Stimulated activated CD4-positive, alpha-beta T cell treated with anti-CD3 and anti-CD28 coated beads, Interleukin-12 subunit alpha, Interleukin-12 subunit beta, amount 100 ng/mL, for 48 hours (primary cell): ENCODE results near the gene IKZF1.

Source experiments
- DNase-seq, 3 donors: peaks; one replicate each; pipeline ENCODE4 v3.0.0-alpha.2; 2020; ENCODE audit warnings: low read depth in 2 of 3, low spot score in 1 of 3

Gene IKZF1

DNA sequence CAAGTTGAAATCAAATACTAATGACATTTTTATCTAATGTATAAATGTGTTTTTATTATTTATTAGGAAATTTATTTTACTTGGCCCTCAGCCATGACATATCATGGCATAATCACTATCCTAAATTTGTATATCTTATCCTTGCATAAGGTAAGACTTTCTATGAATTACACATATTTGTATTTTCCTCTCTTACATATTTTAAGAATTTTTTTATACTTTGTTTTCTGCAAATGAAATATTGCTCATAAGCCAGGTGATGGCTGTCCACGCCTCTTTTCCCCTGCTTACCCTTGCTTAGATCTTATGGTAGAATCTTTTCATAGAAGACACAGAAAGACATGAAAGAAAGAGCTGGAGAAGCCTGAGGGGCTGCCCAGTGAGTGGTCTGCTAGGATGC, 48.2 kb downstream of the IKZF1 start:
- no peak for DNase-seq

DNA sequence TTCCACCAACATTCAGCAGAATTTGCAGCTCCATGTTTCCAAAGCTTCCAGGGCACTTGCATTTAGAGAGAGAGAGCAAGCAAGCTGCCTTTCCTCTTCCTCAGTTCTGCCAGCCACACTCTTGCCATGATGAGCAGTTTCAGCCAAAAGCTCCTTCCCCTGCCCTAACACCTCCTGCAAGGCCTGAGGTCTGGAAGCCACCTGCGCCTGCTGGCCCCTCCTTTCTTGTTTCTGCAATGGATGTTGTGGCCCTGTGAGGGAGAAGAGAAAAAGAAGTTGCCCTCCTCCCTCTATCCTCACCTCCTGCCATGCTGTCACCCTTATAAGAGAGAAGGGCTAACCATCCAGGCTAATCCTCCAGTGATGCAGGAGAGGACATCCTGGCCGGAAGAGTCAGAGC, 48.7 kb downstream of the IKZF1 start:
- DNase-seq, result no peak

- DNase-seq, result no peak
These were observed 49.5 kb downstream of the IKZF1 start for GRCh38 chr7:50353894-50354595.

DNA sequence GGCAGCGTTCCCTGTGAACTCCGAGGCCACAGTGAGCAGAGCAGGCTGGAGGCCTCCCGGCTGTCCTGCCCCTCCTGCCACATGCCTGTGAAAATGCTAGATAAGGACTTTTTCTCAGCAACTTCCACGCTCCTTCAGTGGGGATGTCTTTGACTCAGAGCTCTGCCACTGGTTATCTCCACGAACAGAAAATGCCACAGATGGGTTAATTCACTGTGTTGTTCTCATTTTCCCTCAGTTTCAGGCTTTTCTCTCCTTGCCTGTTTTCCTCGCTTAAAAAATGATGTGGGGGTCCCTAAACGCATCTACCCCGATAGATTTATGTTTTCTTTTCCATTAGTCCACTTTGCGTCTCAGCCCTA, 51.3 kb downstream of the IKZF1 start:
- no peak for DNase-seq

DNA sequence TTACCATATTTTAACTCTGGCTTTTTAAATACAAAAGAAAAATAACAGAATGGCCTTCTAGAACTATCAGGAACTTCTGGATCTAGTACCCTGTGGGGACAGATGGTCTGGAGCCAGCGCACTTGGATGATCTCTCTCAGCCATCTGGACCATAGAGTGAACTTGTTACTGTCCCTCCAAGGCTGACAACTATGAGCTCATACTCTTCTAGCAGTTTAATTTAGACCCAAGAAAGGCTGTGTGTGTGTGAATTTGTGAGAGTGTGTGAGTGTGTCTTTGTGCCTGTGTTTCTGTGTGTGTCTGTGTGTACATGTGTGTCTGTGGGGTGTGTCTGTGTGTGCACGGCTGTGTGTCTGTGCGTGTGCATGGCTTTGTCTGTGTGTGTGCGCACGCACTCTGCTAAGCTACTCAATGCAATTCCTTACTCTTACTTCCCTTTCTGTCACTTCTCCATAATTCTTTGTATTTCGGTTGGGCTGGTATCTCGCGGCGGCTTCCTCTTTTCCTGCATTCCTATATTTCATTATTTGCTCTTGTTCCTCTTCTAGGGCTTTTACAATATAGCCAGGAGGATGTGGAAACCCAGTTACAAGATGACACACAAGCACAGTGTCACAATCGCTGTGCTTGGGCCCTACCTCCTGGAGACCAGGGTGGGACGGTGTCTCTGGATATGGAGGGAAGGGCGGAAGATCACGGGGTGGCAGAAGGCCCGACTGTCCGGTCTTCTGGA, 51.9 kb downstream of the IKZF1 start:
- no peak for DNase-seq

DNA sequence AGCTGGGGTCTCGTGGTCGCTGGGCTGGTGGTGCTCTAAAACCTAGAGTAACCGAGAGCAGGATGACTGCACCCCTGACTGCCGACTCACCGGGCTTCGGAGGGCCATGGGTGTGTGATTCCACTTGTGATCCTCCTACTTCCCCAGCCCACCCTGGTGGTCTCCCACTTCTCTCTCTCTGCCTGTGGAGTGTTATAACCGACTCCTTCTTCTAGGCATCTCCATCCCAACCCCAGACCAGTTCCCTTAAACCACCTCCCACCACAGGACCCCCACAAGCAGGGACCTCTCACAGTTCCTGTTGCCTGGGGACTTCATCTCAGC, 52.4 kb downstream of the IKZF1 start:
- DNase-seq, result no peak

DNA sequence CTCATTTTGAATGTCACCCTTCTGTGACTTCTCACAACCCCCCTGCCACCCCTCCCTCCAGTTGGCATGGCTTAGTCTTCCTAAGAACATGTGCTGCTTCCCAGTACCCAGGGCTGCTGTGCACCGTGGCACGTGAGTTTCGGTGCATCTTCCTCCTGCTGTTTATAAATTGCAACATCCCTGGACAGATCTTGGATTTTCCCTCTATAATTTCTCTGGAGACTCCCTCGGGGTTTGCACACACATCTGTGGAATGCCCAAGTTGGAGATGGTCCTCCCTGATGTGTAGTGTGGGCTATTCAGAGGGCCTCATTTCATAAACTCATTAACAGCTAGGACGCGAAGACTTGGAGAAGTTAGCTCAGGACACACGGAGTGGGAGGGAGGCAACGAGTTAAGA, 52.9 kb downstream of the IKZF1 start:
- DNase-seq, result no peak

DNA sequence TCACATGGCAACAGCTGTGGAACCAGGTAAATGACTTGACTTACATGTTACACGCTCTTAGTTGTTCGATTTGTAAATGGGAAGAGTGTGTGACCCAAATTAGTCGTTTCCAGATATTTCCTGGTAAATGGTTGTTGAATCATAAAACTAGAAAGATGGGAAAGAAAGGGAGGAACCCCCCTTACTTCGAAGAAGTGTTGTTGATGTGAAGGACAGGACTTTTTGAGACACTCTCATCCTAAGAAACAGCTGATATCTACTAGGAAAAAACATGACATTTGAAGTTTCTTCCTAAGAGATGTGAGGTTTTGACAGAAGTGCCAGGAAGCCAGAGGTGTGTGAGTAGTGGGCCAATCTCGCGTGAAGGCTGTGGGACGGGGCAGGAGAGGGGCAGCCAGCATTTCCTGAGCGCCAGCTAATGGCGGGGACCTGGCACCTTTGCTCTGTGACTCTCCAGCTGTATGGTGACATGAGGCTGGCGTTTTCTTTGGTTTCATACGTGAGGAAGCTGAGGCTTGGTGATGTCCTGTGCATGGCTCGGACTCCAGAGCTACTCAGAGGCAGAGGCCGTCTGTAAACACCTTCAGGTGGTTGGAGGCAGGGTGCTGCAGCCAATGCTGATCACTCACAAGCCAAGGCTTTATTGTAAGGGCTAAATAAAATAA, 53.7 kb downstream of the IKZF1 start:
- no peak for DNase-seq

- no peak for DNase-seq
These were observed 54.3 kb downstream of the IKZF1 start for GRCh38 chr7:50358779-50359178.

DNA sequence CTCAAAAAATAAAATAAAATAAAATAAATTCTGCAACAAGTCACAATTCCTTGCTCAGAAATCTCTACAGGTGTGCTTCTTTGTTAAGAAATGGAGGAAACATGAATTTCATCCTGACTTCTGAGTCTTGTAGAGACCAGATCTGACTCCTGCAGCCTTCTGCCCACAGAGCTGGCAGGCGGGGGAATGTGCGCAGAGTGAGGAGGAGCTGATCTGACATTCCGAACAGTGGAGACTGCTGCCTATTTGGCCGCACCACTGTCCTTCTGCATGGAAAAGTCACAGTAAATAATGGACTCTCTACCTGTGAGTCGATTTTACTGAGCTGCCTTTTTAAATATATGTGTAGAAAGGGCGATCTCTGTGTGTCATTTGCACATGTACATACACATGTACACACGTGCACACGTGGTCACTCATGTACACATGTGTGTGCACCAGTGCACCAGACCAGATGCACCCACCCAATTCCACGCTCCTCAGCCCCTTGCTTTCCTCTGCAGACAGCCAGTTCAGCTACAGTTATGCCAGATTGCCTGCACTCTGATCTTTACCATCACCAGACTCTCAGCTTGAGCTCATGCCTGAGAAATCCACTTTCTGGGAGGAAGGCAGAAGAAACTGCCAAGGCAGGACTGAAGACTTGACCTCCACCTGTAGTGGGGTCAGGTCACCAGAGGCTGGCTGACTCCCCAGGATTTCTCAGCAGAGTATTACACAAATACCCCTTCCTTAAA, 54.9 kb downstream of the IKZF1 start:
- DNase-seq, result no peak

- DNase-seq, result peak in 2 of 3 donors; percentile 67 to 78
These were observed 55.7 kb downstream of the IKZF1 start for GRCh38 chr7:50359995-50360925.

DNA sequence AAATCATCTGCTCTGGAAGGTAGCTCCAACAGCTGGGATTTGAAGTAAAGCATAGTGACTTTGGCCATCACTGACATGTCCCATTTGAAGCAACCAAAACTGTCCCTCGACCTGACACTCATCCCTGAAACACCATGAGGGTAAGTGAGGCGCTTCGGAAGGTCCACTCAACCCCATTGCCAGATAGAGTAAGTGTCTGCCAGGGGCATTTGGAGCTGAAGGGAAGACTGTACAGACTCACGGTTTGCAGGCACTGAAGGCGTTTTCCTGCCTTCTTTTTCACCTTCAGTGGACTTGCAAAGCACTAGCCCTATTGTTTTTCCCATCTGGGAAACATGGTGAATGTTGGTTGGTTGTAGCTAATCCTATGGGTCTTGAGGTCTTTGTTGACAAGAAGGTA, 57.6 kb downstream of the IKZF1 start:
- no peak for DNase-seq

GRCh38 chr7:50362712-50363282, 58.3 kb downstream of the IKZF1 start:
- DNase-seq, result no peak

DNA sequence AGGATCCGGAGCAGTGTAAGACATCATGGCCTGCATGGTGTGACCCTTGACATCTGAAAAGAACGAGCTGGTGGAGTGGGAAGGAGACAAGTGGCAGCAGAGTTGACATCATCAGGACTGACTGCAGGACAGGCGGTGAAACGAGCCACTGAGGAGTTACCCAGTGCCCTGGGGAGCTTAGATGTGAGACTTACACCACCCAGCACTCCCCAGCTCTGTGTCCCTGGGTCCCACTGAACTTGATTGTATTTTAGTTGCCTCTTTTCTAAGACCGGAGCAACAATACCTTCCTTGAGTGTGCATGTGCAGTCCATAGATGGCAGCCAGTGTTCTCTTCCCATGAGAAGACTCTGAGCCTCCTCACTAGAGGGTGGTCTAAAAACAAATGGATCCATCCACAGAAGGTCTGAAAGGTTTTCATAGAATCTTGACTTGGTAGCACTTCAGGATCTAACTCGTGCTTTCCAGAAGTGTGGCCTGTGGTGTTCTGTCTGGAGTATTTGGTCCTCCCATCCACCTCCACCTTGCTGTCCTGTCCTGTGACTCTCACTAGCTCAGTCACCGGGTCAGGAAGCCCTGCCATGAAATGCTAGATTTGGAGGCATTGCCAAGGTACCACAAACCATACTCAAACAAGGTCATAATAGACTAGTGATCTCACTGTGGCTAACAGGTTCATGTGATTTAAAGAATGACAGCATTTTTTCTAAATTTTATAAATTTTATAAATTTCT, 59.0 kb downstream of the IKZF1 start:
- no peak for DNase-seq

DNA sequence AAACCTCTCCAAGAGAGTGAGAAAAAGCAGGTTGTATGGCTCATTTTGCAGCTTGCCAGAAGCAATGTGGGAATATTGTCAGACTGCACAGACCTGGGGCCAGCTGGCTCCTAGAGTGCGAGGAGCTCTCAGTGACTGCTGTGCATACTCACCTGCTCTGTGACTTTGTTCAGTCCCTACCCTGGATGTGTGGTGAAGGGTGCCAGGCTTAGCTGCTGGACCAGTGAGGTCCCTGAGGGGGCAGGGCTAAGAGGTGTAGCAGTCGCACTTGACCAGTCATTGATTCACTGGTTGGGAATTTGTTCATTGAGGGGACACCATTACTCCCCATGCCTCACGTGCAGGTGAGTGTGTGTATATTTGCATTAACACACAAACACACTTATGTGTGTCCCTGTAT, 60.1 kb downstream of the IKZF1 start:
- no peak for DNase-seq

GRCh38 chr7:50366311-50366710, 61.8 kb downstream of the IKZF1 start:
- no peak for DNase-seq

DNA sequence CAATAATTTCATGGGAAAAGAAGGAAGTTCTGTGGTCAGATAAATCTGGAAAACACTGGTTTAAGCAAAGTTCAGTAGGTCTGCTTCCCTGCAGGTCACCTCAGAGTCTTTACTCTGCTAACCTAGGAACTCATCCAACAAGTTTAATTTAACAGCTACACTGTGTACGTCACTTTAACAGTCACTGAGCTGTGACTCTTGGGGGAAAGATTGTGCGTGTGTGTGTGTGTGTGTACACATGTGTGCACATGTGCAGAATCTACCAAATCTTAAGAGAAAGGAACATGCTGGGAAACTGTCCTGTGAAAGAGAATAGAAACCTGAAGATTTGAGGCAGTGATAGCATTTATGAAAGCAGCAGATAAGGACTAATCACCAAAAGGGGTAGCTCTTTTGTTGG, 62.6 kb downstream of the IKZF1 start:
- DNase-seq, result no peak

GRCh38 chr7:50367570-50367969, 63.1 kb downstream of the IKZF1 start:
- DNase-seq, result no peak

DNA sequence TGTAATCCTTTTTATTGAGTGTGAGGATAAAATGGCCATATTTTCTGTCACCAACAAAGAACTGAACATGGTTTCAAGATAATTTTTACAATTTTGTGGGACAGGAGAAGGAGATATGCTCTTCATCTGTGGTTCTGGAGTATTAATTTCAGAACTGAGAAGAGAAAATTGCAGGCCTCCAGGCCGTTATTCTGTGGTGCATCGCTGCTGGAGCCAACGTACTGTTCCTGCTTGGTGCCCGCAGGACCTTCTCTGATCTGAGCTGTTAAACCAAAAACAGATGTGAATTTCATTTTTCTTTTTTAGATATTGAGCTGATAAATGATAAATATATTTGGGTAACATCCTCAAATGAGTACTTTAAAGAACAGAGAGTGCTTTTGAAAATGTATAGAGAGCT, 63.9 kb downstream of the IKZF1 start:
- DNase-seq, result no peak
